HG02759 (cell line): Measurements from ENCODE around the gene SLC26A11.
"Not testable (repeated sequence)": the region's sequence is repeated elsewhere in the genome, so short reads cannot be mapped to it uniquely, and the experiment has no call there.

Experiments
- ATAC-seq: cut with Tn5 transposase; IDR thresholded peaks from one replicate; pipeline ENCODE4 v1.9.1; 2021; ENCODE audit warnings: mild to moderate bottlenecking, moderate library complexity; ENCODE audit not compliant: unreplicated experiment

SLC26A11 gene

DNA sequence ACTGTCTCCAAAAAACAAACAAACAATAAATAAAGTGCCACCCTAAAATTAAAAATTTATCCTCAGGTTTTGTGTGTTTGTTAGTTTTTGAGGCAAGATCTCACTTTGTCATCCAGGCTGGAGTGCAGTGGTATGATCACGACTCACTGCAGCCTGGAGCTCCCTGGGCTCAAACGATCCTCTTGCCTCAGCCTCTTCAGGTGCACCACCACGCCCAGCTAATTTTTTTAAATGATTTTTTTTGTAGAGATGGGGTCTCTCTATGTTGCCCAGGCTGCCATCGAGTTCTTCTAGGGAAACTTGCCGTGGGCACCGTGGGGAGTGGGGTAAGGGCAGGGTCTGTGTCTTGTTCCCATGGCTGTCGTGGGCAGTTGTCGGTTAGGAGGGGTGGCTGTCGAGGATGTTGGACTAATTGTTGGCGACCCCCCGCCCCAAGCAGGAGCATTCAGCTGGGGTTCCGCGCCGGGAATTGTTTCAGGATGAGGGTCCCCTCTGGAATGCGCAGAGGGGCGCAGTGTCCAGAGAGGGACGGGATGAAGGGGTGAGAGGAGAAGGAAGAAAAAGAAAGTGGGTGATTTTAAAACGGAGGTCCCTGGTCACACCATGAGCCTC lies 39.3 kb downstream of the SLC26A11 start:
- no peak for ATAC-seq

DNA sequence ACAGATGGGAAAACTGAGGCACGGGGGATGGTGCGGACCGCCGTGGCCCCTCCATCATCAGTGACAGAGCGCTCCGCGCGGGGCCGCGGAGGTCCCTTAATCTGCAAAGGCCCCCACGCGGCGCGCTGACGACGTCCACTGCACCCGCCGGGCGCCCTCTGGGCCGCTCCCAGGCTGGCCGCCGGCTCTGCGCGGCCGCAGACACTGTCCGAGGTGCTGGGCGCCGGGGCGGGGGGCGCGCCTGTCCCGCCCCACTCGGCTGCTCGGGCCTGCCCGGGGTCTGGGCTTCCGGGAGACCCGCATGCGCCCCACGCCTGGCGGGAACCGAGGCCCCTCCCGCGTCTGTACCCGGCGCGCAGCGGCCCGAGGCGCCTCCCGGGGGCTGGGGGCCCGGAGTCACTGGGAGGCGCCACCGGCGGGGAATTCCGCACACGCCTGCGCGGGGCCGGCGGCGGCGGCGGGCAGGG lies 39.9 kb downstream of the SLC26A11 start:
- ATAC-seq: peak; percentile 43

DNA sequence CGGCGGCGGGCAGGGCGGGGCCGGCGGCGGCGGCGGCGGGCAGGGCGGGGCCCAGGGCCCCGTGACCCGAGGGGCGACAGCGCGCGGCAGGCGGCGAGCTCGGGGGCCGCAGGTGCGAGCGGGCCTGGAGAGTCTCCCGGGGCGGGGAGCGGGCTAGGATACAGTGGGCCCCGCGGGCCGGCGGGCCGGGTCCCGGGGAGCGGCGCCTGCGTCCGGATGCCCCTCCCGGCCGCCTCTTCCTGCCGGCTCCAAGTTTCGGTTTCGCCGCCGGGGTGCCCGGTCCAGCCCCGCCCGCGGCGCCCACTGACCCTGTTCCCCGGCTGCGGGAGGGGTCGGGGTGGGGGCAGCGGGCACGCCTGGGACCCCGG lies 40.5 kb downstream of the SLC26A11 start, which contains the start of gene RNF213:
Gene RNF213 (plus strand): TSS at position 62 of the 368 bp plus-strand sequence. CDS start 2,830 bp downstream, outside the sequence.
- ATAC-seq: peak; percentile 33

DNA sequence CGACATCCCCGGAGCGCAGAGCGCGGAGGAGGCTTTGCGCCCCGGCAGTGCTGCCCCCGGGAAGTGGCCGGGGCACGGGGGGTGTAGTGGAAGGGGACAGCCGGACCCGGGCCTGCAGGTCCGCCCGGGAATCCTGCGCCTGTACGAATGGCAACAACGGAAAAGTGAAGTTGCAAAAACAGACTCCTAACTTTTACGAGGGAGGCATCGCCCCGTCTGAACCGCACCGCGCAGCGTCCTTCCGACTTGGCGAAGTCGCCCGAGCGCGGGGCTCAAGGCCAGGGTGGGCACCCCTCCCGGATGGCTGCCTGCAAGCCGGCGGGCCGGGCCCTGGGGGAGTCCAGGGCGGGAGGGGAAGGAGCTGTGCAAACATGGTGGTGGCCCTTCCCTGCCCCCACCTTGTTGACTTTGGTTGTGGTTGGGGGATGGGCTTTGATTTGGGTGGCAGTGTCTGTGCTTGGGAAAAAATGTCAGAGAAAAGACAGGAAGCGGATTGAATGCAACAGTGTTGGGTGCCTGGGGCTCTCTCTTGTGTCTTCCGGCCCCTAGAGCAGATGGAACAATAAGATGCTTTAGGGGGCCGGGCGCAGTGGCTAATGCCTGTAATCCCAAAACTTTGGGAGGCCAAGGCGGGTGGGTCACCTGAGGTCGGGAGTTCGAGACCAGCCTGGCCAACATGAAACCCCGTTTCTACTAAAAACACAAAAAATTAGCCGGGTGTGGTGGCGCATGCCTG lies 41.1 kb downstream of the SLC26A11 start:
- ATAC-seq: no peak

DNA sequence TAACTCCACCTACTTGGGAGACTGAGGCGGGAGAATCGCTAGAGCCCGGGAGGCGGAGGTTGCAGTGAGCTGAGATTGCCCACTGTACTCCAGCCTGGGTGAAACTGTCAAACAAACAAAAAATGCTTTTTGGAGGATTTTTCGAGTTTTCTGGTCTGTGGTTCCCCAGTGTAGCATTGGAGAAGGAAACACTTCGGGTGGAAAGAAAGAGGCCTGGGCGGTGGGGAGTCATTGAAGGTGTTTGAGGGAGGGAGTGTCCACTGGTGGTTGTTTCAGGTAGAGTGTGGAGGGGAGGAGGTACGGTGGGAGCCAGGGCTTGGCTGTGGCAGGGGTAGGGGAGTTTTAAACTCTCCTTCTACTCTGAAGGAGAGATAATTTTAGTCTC lies 41.7 kb downstream of the SLC26A11 start:
- no peak for ATAC-seq

DNA sequence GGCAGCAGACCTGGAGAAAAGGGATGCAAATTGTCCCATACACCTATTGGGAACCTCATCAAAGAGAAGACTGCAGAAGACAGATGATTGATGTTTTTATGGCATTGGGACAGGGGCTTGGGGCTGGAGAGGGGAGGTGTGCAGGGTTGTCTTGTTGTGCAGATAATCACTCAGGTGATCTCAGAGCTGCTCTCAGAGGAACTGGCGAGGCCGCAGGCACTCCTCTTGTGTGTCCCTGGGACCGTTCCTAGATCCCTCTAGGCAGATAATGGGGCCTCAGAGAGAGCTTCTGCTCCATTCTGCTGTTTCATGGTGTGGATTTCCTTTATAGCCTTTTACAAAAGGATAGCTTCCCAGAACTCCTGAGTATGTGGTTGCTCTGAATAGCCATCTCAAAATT lies 42.1 kb downstream of the SLC26A11 start:
- no peak for ATAC-seq

DNA sequence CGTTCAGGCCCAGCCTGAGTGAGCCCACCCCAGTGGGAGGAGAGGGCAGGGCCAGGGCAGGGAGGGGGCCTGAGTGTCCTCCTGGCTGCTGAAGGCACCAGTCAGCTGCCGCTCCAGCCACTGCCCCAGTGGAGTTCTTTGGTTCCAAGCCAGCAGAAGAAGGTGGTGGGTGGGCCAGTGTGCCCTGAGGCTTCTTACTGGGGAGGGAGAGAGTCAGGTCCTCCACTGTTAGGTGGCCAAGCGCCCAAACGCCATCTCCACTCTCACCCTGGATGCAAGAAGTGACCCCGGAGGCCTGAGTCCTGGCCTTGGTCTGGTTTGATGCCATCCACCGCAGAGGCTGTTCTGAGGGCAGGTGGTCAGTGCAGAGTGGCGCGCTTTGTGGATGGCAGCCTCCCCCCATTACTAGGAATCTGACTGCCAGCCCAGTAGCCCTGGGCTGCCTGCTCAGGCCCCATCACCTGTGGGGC lies 42.6 kb downstream of the SLC26A11 start:
- no peak for ATAC-seq

DNA sequence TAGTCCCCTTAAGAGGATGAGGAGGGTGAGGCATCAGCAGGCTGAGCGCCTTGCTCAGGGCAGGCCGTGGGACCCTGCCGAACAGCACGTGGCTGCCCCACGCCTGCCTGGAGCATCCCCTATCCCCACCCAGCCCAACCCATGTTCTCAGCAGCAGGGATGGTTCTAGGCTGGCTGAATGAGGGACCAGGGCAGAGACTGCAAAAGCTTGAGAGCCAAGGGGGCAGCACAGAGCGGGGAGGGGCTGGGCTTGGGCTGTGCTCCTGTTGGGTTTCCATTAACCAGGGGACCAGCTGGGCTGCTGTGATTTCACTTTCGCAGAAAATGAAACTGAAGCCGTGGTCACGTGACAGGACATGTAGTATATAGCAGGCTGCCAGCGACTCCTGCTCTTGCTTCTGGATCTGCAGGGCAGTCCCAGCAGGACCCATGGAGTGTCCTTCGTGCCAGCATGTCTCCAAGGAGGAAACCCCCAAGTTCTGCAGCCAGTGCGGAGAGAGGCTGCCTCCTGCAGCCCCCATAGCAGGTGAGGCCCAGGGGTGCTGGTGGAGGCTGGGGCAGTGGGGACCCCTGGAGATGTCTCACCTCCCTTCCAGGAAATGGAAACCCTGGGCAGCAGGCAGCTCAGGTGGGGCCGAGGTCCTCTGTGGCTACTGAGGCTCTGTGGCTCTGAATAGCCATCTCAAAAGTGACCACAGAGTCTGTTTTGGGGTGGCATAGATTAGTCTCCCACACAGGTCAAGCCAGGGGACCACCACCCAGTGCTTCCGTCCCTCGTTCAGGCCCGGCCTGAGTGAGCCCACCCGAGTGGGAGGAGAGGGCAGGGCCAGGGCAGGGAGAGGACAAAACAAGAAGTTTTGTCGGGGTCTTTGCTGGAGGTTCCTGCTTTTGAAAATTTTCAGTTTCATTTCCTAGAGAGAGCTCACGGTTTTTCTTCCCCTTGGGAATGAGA lies 43.3 kb downstream of the SLC26A11 start:
- peak; percentile 39 for ATAC-seq

DNA sequence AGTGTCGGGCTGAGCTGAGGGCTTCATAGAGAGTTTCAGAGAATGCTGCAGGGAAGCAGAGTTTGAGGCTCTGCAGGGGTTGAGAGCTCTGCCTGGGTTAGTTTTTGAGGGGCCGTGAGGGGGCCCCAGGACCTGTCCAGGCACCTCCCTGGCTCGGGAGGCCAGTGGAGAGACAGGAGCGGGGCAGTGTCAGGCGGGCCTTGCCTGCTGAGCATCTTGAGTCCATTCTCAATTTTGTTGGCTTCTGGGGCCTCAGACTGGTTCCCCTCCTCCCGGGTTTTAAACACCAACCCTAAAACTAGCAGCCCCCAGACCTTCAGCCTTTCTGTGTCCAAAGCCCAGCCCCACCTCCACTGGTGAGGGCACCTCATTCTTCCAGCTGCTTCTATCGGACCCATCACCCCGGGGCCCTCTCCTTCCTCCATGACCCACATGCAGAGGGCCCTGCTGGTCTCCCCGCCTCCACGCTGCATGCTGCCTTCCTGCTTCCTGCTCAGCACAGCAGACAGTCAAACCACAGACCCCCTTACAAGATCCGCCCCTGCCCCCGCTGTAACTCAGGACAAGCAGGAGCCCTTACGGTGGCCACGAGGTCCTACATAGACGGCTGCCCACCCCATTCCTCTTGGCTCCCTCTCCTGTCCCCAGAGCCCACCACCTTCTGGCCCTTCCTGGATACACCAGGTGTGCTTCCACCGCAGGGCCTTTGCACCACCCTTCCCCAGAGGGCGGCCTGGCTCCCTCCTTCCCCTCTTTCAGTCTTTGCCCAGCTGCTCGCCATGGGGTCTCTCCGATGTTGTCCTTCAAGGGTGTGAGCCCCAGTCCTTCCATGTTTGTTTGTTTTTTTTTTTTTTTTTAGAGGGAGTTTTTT lies 44.2 kb downstream of the SLC26A11 start:
- ATAC-seq: no peak

DNA sequence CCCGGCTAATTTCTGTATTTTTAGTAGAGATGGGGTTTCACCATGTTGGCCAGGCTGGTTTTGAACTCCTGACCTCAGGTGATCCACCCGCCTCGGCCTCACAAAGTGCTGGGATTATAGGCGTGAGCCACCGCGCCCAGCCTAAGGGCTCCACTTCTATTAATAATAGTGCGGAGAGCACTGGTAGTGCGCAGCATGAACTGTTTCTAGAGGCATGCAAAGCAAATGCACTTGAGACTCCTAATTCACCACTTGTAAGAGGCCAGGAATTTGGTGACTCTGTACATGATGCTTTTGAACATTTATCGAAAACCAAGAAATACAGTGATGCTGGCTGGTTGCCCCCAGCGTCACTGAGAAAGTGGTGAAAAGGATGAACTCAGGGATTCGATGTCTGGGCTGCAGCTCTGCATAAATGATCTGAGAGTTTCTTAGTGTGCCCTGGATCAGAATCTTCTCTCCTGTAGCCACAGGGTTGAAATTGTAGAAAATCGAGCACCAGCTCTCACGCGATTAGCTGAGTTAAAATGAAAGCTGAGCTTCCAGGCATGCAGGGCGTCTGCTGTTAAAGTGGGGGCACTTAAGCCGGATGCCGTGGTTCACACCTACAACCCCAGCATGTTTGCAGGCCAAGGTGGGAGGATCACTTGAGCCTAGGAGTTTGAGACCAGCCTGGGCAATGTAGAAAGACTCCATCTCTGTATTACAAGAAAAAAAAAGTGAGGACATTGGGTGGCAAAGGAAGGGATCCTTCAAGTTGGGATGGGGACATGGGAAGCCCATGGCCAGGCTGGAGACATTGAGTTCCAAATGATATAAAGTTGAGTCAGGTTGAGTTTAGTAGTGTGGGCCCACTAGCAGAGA lies 45.2 kb downstream of the SLC26A11 start:
- peak; percentile 27 for ATAC-seq

DNA sequence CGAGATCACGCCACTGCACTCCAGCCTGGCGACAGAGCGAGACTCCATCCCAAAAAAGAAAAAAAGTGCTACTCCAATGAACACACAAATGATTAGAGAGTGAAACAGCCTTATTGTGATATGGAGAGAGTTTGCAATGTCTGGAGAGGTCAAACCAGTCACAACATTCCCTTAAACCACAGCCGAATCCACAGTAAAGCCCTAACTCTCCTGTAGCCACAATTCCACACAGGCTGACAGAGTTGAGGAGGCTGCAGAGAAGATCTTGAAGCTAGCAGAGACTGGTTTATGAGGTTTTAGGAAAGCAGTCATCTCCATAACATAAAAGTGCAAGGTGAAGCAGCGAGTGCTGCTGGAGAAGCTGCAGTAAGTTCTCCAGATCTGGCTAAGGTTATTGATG lies 47.2 kb downstream of the SLC26A11 start:
- ATAC-seq: no peak

DNA sequence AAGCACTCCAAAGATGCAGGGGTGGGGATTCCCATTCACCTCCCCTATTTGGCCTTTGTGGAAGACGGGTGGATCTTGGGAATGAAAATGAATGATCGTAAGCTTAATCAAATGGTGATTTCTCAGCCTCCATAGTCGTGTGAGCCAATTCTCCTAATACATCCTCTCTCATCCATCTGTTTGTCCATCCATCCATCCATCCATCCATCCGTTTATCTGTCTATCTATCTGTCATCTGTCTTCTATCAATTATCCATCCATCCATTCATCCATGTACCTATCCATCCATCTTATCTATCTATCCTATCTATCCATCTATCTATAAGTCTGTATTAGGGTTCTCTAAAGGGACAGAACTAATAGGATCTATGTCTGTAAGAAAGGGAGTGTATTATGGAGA lies 48.2 kb downstream of the SLC26A11 start:
- ATAC-seq: no peak

DNA sequence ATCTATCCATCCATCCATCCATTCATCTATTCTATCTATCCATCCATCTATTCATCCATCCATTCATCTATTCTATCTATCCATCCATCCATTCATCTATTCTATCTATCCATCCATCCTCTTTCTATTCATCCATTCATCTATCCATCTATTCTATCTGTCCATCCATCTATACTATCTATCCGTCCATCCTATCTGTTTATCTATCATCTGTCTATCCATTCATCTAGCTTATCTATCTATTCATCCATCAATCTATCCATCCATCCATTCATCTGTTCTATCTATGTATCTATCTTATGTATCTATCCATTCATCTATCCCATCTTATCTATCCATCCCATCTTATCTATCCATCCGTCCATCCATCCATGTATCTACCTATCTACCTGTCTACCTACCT lies 49.2 kb downstream of the SLC26A11 start:
- no peak for ATAC-seq

DNA sequence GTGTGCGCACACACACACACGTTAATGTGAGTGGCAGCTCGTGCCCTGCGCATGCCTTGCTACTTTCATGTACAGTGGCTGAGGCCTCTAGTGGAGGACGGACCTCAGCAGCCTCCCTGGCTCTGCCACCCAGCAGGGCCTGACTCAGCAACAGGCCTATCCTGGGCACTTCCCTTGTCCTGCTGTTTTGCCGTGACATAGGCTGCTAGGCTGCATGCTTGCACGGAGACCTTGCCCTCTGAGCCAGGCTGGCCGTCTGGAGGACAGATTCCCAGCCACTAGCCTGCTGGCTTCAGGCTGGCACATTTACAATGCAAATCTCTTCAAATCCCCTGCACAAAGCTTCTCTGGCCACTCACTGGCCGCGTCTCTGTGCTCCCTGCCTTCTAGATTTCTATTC lies 49.9 kb downstream of the SLC26A11 start:
- ATAC-seq: no peak

DNA sequence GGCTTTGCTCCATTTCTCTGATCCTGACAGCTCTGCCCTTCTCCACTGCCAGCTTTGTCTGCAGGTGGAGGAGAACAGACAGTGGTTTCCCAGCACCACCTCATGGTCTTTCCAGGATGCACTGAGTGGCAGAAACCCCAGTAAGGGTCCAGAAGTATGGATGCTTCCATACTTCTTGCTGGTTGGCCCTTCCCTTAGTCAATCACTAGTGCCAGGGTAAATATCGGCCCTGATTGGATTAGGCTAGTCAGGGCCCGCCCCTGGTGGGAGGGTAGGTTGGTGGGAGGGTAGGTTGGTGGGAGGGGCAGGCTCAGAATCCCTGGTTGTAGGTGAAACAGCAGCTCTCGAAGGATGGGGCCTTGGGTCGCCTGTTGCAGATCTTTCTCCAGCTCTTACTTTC lies 50.6 kb downstream of the SLC26A11 start:
- ATAC-seq: no peak

DNA sequence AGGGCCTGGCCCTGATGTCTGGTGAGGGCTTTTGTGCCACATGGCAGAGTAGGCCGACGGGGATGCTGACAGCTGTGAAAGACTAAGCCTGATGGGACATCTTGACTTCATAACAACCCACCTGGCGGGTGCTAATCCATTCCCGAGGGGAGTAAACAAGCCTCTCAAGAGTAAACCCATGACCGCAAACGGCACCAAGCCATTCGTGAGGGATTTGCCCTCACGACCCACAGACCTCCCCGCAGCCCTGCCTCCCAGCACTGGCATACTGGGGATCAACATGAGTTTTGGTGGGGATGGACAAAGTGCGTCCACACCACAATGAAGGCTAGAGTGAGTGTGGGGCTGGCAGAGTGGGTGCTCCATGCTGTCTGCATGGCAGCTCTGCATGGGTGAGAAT lies 52.1 kb downstream of the SLC26A11 start:
- ATAC-seq: no peak

DNA sequence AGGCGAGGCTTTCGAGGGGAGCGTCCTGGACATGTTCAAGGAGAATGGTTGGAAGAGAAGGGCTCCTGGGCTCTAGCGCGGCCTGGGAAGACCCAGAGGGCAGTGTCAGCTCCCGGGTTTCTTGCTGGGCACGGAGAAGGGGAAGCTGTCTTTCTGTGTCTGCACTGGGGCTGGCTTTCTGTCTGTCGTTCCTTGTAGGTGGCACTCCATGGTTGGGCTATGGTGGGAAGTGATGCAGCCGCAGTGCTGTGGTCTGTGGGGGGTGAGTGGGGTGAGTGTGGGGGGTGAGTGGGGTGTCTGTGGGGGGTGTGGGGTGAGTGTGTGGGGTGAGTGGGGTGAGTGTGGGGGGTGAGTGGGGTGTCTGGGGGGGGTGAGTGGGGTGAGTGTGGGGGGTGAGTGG lies 54.1 kb downstream of the SLC26A11 start:
- no peak for ATAC-seq

DNA sequence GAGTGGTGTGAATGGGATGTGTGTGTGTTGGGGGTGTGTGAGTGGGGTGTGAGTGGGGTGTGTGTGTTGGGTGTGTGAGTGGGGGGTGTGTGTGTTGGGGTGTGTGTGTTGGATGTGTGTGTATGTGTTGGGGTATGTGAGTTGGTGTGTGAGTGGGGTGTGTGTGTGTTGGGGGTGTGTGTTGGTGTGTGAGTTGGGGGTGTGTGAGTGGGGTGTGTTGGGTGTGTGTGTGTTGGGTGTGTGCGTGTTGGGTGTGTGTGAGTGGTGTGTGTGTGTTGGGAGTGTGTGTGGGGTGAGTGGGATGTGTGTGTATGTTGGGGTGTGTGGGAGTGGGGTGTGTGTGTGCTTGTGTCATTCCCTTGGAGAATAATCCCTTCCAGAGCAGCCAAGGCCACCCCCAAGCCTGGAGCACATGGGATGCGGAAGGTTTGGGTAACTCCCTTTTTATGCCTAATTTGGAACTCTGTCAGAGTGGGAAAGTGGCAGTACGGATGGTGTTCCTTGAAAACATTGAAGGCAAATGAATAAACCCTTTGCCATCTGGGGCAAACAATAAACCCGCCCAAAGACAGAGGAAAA lies 54.7 kb downstream of the SLC26A11 start:
- no peak for ATAC-seq

DNA sequence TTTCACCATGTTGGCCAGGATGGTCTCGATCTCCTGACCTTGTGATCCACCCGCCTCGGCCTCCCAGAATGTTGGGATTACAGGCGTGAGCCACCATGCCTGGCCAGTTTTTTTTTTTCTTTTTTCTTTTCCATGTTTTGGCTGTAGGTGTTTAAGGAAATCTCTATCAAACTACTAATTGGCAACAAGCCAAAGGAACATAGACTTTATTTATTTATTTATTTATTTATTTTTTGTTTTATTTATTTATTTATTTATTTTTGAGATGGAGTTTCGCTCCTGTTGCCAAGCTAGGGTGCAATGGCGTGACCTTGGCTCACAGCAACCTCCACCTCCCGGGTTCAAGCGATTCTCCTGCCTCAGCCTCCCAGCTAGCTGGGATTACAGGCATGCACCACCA lies 55.6 kb downstream of the SLC26A11 start:
- ATAC-seq: not testable (repeated sequence)
